DND-41 (cell line): ENCODE measurements around the gene CCT4.

Source experiments
- CTCF ChIP-seq: IDR thresholded peaks from 2 replicates; pipeline ENCODE4 v1.5.1; 2012; ENCODE audit warnings: borderline replicate concordance, low read length, moderate library complexity, mild to moderate bottlenecking; ENCODE audit not compliant: poor library complexity, severe bottlenecking; ENCODE audit errors: extremely low read depth
- EZH2 ChIP-seq: IDR thresholded peaks from 3 replicates; pipeline ENCODE4 v1.6.1; 2012; ENCODE audit warnings: borderline replicate concordance, low read depth, mild to moderate bottlenecking, moderate library complexity, low read length, inconsistent platforms; ENCODE audit not compliant: severe bottlenecking

GRCh38 chr2:61911510-61911909, 23.1 kb upstream of the CCT4 start:
- peak; percentile 55 for TF ChIP-seq CTCF
- no peak for TF ChIP-seq EZH2
